ENCODE results near the gene TAMM41. TPM values are rescaled to one million over a fixed set of nuclear protein-coding genes. Genes with fewer than 3 reads are reported as not detected.
"Not testable (repeated sequence)": the region's sequence is repeated elsewhere in the genome, so short reads cannot be mapped to it uniquely, and the experiment has no call there.

Gene TAMM41
- total RNA-seq, 1 experiment from 2014 or later = 19.7 TPM

DNA sequence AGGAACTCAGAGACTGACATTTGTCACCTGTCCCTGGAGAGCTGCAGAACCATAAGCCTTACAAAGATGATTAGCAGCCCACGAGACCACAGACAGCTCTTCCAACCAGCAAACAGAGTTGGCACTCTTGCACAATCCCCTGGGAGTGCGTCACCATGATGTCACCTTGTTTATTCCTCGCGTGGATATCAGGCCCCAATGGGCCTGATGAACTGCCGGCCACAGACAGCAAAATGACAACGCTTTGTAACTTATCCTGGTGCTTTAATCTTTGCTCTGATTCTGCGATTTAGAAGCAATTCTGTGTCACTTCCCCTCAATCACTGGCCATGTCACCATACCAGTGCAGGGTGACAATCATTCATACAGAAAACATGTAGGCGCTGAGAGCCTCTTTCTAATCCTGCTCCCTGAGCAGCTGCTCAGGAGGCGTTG is 89.2 kb downstream of the TAMM41 start:
- Histone ChIP-seq H3K9me3 (no peaks in the 10 kb centered on the region), H3K36me3 (ENCODE audit: control insufficient read depth, insufficient read depth, low read length) (no peaks in the 10 kb centered on the region), H3K27me3 (replicated peaks; ENCODE audit: control insufficient read depth, insufficient read depth, low read length) (no peaks in the 10 kb centered on the region), H3K4me1 (no peaks in the 10 kb centered on the region), H3K4me3 (ENCODE audit: low read depth, low read length) (no peak overlapping the region)
- H3K27ac Mint-ChIP-seq (ENCODE audit: unreplicated experiment) = no peak overlapping the region
- H3K9me3 Mint-ChIP-seq (ENCODE audit: unreplicated experiment) = no peaks in the 10 kb centered on the region
- no peaks in the 10 kb centered on the region for H3K4me1 Mint-ChIP-seq (ENCODE audit: low read depth, unreplicated experiment)
- no peak for DNase-seq
- H3K36me3 Mint-ChIP-seq (ENCODE audit: insufficient read depth, unreplicated experiment) = no peaks in the 10 kb centered on the region
- BruUV-seq (replicated peaks) = no TSS peak
- no peak overlapping the region for H3K4me3 Mint-ChIP-seq (ENCODE audit: unreplicated experiment)
- TF ChIP-seq, protein P1, sequence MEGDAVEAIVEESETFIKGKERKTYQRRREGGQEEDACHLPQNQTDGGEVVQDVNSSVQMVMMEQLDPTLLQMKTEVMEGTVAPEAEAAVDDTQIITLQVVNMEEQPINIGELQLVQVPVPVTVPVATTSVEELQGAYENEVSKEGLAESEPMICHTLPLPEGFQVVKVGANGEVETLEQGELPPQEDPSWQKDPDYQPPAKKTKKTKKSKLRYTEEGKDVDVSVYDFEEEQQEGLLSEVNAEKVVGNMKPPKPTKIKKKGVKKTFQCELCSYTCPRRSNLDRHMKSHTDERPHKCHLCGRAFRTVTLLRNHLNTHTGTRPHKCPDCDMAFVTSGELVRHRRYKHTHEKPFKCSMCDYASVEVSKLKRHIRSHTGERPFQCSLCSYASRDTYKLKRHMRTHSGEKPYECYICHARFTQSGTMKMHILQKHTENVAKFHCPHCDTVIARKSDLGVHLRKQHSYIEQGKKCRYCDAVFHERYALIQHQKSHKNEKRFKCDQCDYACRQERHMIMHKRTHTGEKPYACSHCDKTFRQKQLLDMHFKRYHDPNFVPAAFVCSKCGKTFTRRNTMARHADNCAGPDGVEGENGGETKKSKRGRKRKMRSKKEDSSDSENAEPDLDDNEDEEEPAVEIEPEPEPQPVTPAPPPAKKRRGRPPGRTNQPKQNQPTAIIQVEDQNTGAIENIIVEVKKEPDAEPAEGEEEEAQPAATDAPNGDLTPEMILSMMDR (IDR thresholded peaks at IDR 0.05; ENCODE audit: insufficient read depth in 1 of 2, low read depth in 1 of 2, low read length in 1 of 2, severe bottlenecking in 1 of 2, unreplicated experiment in 1 of 2) = no peak
- H3K27me3 Mint-ChIP-seq (ENCODE audit: insufficient read depth, unreplicated experiment) = no peaks in the 10 kb centered on the region
- intact Hi-C loops (cut with micrococcal nuclease; ENCODE audit: unreplicated experiment) = no loop called here
- POLR2A ChIA-PET = no interaction called here
- CTCF ChIA-PET = no interaction called here

DNA sequence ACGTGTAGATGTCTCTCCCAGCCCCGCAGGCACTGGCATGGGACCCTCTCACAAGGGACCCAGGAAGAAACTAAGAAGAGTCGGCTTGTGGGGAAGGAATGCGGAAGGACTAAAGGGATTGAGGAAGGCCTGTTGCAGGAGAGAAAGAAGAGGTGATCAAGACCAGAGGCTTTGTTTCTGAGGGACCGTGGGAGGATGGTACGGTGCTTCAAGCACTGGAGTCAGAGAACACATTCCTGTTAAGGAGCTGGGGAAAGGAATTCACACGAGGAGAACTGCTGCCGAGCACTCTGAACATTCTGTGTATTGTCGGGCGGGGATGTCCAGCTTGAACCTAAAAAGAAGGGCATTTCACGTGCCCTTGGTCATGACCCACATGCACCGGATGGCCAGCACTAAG is 91.4 kb downstream of the TAMM41 start:
- no TSS peak for BruUV-seq (replicated peaks)
- POLR2A ChIA-PET = no interaction called here
- CTCF ChIA-PET = no interaction called here
- no peaks in the 10 kb centered on the region for H3K9me3 Mint-ChIP-seq (ENCODE audit: unreplicated experiment)
- TF ChIP-seq, protein P1 (IDR thresholded peaks at IDR 0.05; ENCODE audit: insufficient read depth in 1 of 2, low read depth in 1 of 2, low read length in 1 of 2, severe bottlenecking in 1 of 2, unreplicated experiment in 1 of 2) = no peak
- no peaks in the 10 kb centered on the region for H3K27me3 Mint-ChIP-seq (ENCODE audit: insufficient read depth, unreplicated experiment)
- Histone ChIP-seq H3K36me3 (ENCODE audit: control insufficient read depth, insufficient read depth, low read length) (no peaks in the 10 kb centered on the region), H3K27me3 (replicated peaks; ENCODE audit: control insufficient read depth, insufficient read depth, low read length) (no peaks in the 10 kb centered on the region), H3K4me3 (ENCODE audit: low read depth, low read length) (no peak overlapping the region), H3K9me3 (no peaks in the 10 kb centered on the region), H3K4me1 (no peaks in the 10 kb centered on the region)
- no peak overlapping the region for H3K27ac Mint-ChIP-seq (ENCODE audit: unreplicated experiment)
- intact Hi-C loops (cut with micrococcal nuclease; ENCODE audit: unreplicated experiment) = no loop called here
- DNase-seq = no peak
- H3K4me3 Mint-ChIP-seq (ENCODE audit: unreplicated experiment) = no peak overlapping the region
- H3K36me3 Mint-ChIP-seq (ENCODE audit: insufficient read depth, unreplicated experiment) = no peaks in the 10 kb centered on the region
- no peaks in the 10 kb centered on the region for H3K4me1 Mint-ChIP-seq (ENCODE audit: low read depth, unreplicated experiment)

GRCh38 chr3:11752254-11752653 is 94.4 kb downstream of the TAMM41 start:
- H3K9me3 ChIP-seq; H3K27me3 ChIP-seq (replicated peaks; ENCODE audit: control insufficient read depth, insufficient read depth, low read length); H3K4me3 ChIP-seq (ENCODE audit: low read depth, low read length); H3K36me3 ChIP-seq (ENCODE audit: control insufficient read depth, insufficient read depth, low read length); DNase-seq; H3K9me3 Mint-ChIP-seq (ENCODE audit: unreplicated experiment); H3K4me3 Mint-ChIP-seq (ENCODE audit: unreplicated experiment); intact Hi-C loops (cut with micrococcal nuclease; ENCODE audit: unreplicated experiment); H3K36me3 Mint-ChIP-seq (ENCODE audit: insufficient read depth, unreplicated experiment); H3K27ac Mint-ChIP-seq (ENCODE audit: unreplicated experiment); H3K4me1 ChIP-seq; BruUV-seq (replicated peaks); H3K27me3 Mint-ChIP-seq (ENCODE audit: insufficient read depth, unreplicated experiment); H3K4me1 Mint-ChIP-seq (ENCODE audit: low read depth, unreplicated experiment): not testable (repeated sequence)
- ChIA-PET CTCF (interaction anchor here (0.6 kb wide), 1 partner anchor 18 kb away, joined by 3 read pairs; no protein-coding TSS in a partner anchor), POLR2A (interaction anchor here (0.6 kb wide), 1 partner anchor 126 kb away, joined by 3 read pairs; no protein-coding TSS in a partner anchor)

DNA sequence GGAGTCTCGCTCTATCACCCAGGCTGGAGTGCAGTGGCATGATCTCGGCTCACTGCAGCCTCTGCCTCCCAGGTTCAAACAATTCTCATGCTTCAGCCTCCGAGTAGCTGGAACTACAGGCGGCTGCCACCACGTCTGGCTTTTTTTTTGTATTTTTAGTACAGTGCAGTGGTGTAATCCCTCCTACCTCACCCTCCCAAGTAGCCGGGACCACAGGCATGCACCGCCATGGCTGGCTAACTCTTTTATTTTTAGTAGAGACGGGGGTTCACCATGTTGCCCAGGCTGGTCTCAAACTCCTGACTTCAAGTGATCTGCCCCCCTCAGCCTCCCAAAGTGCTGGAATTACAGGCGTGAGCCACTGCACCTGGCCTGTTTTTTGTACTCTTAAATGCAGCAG is 98.4 kb downstream of the TAMM41 start:
- H3K4me1 Mint-ChIP-seq (ENCODE audit: low read depth, unreplicated experiment); H3K36me3 Mint-ChIP-seq (ENCODE audit: insufficient read depth, unreplicated experiment); POLR2A ChIA-PET; intact Hi-C loops (cut with micrococcal nuclease; ENCODE audit: unreplicated experiment); CTCF ChIA-PET; H3K4me3 Mint-ChIP-seq (ENCODE audit: unreplicated experiment); BruUV-seq (replicated peaks); H3K27me3 Mint-ChIP-seq (ENCODE audit: insufficient read depth, unreplicated experiment); H3K9me3 ChIP-seq; H3K36me3 ChIP-seq (ENCODE audit: control insufficient read depth, insufficient read depth, low read length); H3K4me3 ChIP-seq (ENCODE audit: low read depth, low read length); H3K27me3 ChIP-seq (replicated peaks; ENCODE audit: control insufficient read depth, insufficient read depth, low read length); DNase-seq; H3K9me3 Mint-ChIP-seq (ENCODE audit: unreplicated experiment); H3K4me1 ChIP-seq; H3K27ac Mint-ChIP-seq (ENCODE audit: unreplicated experiment): not testable (repeated sequence)

Other genes with a start within 250 kb of the TAMM41 start
- gene VGLL4, start 203.0 kb downstream of the TAMM41 start, total RNA-seq (2022) = 42.8 and 46.1 TPM in 2 replicates
- gene SYN2, start 157.5 kb upstream of the TAMM41 start, total RNA-seq (2022) = 0.19 TPM in 1 of 2 replicates, not detected in the other